Type B pancreatic cell (in vitro differentiated cells): ENCODE measurements around the gene NAXD. TPM values are rescaled to one million over a fixed set of nuclear protein-coding genes. Genes with fewer than 3 reads are reported as not detected.

Experiments used
- DNase-seq: peaks from one replicate; pipeline ENCODE4 v3.0.0; 2021; ENCODE audit warnings: mixed read lengths; ENCODE audit not compliant: unreplicated experiment; ENCODE audit errors: extremely low spot score
- H3K27ac Mint-ChIP-seq: 2 replicates; pipeline ENCODE4 v1.8.0; 2021; ENCODE audit warnings: mild to moderate bottlenecking, mixed read lengths
- H3K27me3 Mint-ChIP-seq: 2 replicates; pipeline ENCODE4 v1.8.0; 2021; ENCODE audit warnings: mixed read lengths
- H3K36me3 Mint-ChIP-seq: 2 replicates; pipeline ENCODE4 v1.8.0; 2021; ENCODE audit warnings: mixed read lengths
- H3K4me1 Mint-ChIP-seq: one replicate; pipeline ENCODE4 v1.8.0; 2021; ENCODE audit warnings: mixed read lengths; ENCODE audit not compliant: unreplicated experiment
- H3K4me3 Mint-ChIP-seq: 2 replicates; pipeline ENCODE4 v1.8.0; 2021; ENCODE audit warnings: mild to moderate bottlenecking, mixed read lengths
- H3K9me3 Mint-ChIP-seq: 2 replicates; pipeline ENCODE4 v1.8.0; 2021; ENCODE audit warnings: mixed read lengths
- total RNA-seq: library from RNA; stranded (reverse); gene quantifications from 2 replicates; pipeline ENCODE4 v1.2.1, GENCODE V29; 2021; ENCODE audit warnings: low replicate concordance
- TF ChIP-seq, protein P1 (sequence below): fragments of 200-600 bp; sonication (generic); conservative IDR thresholded peaks from 2 replicates; pipeline ENCODE4 v1.5.0; 2021; ENCODE audit warnings: antibody characterized with exemption, mild to moderate bottlenecking

Gene NAXD
- total RNA-seq, 1 donor from 2014 or later: 39.5 TPM

DNA sequence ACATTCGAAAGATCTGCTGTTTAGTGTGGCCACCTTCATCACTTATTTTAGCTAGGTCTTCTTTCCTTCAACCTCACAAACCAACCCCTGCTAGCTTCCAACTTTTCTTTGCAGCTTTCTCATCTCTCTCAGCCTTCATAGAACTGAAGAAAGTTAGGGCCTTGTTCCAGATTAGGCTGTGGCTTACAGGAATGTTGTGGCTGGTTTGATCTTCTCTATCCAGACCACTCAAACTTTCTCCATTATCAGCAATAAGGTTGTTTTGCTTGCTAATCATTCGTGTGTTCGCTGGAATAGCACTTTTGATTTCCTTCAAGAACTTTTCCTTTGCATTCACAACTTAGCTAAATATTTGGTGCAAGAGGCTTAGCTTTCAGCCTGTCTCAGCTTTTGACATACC lies 45.9 kb downstream of the NAXD start:
- no peaks in the 10 kb centered on the region for H3K27me3 Mint-ChIP-seq
- TF ChIP-seq, protein P1, sequence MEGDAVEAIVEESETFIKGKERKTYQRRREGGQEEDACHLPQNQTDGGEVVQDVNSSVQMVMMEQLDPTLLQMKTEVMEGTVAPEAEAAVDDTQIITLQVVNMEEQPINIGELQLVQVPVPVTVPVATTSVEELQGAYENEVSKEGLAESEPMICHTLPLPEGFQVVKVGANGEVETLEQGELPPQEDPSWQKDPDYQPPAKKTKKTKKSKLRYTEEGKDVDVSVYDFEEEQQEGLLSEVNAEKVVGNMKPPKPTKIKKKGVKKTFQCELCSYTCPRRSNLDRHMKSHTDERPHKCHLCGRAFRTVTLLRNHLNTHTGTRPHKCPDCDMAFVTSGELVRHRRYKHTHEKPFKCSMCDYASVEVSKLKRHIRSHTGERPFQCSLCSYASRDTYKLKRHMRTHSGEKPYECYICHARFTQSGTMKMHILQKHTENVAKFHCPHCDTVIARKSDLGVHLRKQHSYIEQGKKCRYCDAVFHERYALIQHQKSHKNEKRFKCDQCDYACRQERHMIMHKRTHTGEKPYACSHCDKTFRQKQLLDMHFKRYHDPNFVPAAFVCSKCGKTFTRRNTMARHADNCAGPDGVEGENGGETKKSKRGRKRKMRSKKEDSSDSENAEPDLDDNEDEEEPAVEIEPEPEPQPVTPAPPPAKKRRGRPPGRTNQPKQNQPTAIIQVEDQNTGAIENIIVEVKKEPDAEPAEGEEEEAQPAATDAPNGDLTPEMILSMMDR: no peak
- H3K27ac Mint-ChIP-seq: no peak overlapping the region
- H3K36me3 Mint-ChIP-seq: peaks cover 66% of the 10 kb centered on the region
- no peak for DNase-seq
- H3K9me3 Mint-ChIP-seq: peaks cover 19% of the 10 kb centered on the region
- no peaks in the 10 kb centered on the region for H3K4me1 Mint-ChIP-seq
- no peak overlapping the region for H3K4me3 Mint-ChIP-seq

GRCh38 chr13:110662091-110662490 lies 46.7 kb downstream of the NAXD start:
- no peak overlapping the region for H3K27ac Mint-ChIP-seq
- TF ChIP-seq, protein P1: no peak
- DNase-seq: no peak
- peaks cover 19% of the 10 kb centered on the region for H3K9me3 Mint-ChIP-seq
- peaks cover 67% of the 10 kb centered on the region for H3K36me3 Mint-ChIP-seq
- no peaks in the 10 kb centered on the region for H3K27me3 Mint-ChIP-seq
- H3K4me1 Mint-ChIP-seq: no peaks in the 10 kb centered on the region
- H3K4me3 Mint-ChIP-seq: no peak overlapping the region

DNA sequence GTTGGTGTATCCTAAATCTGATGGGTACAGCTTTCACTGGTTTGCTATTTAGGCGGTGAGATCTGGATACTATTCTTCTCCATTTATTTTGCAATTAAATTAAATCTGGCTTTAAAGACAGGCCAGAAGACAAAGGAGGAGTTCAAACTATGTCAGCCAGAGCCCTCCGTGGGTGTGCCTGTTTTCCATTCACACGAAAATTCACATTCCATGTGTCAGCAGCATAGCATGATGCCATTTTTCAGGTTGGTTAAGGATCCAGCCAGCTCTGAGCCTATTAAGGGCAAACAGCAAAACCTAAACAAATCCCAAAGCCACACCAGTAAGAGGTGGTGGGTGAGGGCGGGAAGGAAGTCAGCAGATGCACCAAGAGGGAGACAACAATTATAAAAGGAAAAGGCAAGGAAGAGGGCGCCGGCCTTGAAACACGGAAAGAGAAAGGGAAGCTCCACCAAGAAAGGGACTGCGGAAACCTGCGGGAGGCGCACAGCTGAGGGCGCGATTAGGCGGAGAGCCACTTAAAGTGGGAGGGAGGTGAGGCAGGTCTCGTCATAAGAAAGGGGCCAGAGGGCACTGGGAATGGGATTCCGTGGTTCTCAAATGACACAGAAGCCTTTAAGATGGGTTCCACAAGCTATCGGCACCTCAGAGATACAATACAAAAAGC lies 47.6 kb downstream of the NAXD start:
- H3K9me3 Mint-ChIP-seq: peaks cover 19% of the 10 kb centered on the region
- no peak overlapping the region for H3K27ac Mint-ChIP-seq
- no peak for DNase-seq
- TF ChIP-seq, protein P1: no peak
- no peaks in the 10 kb centered on the region for H3K4me1 Mint-ChIP-seq
- H3K4me3 Mint-ChIP-seq: no peak overlapping the region
- H3K27me3 Mint-ChIP-seq: no peaks in the 10 kb centered on the region
- H3K36me3 Mint-ChIP-seq: peaks cover 65% of the 10 kb centered on the region

- TF ChIP-seq, protein P1: no peak
- H3K27ac Mint-ChIP-seq: no peak overlapping the region
- peaks cover 59% of the 10 kb centered on the region for H3K36me3 Mint-ChIP-seq
- no peaks in the 10 kb centered on the region for H3K4me1 Mint-ChIP-seq
- no peaks in the 10 kb centered on the region for H3K27me3 Mint-ChIP-seq
- H3K9me3 Mint-ChIP-seq: peaks cover 19% of the 10 kb centered on the region
- no peak overlapping the region for H3K4me3 Mint-ChIP-seq
- no peak for DNase-seq
These were observed 48.1 kb downstream of the NAXD start for GRCh38 chr13:110663491-110663890.

DNA sequence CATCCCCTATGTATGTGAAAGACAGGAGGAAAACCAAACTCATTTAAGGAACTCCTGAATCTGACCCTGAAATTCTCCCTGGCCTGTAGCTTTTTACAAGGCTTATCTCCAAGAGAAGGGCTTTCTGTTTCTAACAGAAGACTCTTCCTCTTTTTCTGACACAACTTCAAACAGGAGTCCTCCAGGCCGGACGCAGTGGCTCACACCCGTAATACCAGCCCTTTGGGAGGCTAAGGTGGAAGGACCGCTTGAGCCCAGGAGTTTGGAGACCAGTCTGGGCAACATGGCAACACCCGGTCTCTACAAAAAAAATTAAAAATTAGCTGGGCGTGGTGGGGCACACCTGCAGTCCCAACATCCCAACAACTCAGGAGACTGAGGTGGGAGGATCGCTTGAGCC lies 48.7 kb downstream of the NAXD start:
- H3K9me3 Mint-ChIP-seq: peaks cover 18% of the 10 kb centered on the region
- H3K4me3 Mint-ChIP-seq: no peak overlapping the region
- no peak overlapping the region for H3K27ac Mint-ChIP-seq
- TF ChIP-seq, protein P1: no peak
- no peaks in the 10 kb centered on the region for H3K27me3 Mint-ChIP-seq
- no peak for DNase-seq
- peaks cover 59% of the 10 kb centered on the region for H3K36me3 Mint-ChIP-seq
- no peaks in the 10 kb centered on the region for H3K4me1 Mint-ChIP-seq

DNA sequence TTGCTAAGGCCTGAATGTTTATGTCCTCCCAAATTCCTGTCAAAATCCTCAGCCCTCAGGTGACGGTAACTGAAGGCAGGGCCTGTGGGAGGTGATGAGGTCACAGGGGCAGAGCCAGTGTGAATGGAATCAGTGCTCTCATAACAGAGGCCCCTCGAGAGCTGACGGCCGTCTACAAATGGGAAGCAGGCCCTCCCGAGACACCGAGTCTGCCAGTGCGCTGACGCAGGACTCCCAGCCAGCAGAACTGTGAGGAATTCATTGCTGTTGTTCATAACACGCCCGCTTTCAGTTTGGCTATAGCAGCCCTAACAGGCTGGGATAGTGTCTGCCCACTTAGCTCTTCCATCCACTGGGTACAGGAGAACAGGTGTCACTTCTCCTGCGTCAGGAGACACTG lies 49.3 kb downstream of the NAXD start:
- no peak for DNase-seq
- H3K27ac Mint-ChIP-seq: no peak overlapping the region
- no peak overlapping the region for H3K4me3 Mint-ChIP-seq
- no peaks in the 10 kb centered on the region for H3K4me1 Mint-ChIP-seq
- peaks cover 53% of the 10 kb centered on the region for H3K36me3 Mint-ChIP-seq
- peaks cover 12% of the 10 kb centered on the region for H3K9me3 Mint-ChIP-seq
- H3K27me3 Mint-ChIP-seq: no peaks in the 10 kb centered on the region
- TF ChIP-seq, protein P1: no peak
